Muscle layer of duodenum (tissue), 2 donors: ENCODE results near the gene SP8.
"Not testable (repeated sequence)": the region's sequence is repeated elsewhere in the genome, so short reads cannot be mapped to it uniquely, and the experiment has no call there.

Source experiments
- H3K27ac ChIP-seq: one replicate; pipeline ENCODE4 v1.7.0; 2013; ENCODE audit warnings: mild to moderate bottlenecking, low read length
- H3K27me3 ChIP-seq: one replicate; pipeline ENCODE4 v1.7.0; 2013; ENCODE audit warnings: low read depth, mild to moderate bottlenecking, control low read depth, low read length
- H3K36me3 ChIP-seq, 2 donors: one replicate each; pipeline ENCODE4 v1.7.0; 2013; ENCODE audit warnings: low read length in 2 of 2, control low read depth in 1 of 2, mild to moderate bottlenecking in 1 of 2; ENCODE audit not compliant: insufficient read depth in 2 of 2, control insufficient read depth in 1 of 2
- H3K4me1 ChIP-seq, 2 donors: one replicate each; pipeline ENCODE4 v1.7.0; 2013; ENCODE audit warnings: low read length in 2 of 2, mild to moderate bottlenecking in 2 of 2, control low read depth in 1 of 2, moderate library complexity in 1 of 2; ENCODE audit not compliant: insufficient read depth in 2 of 2, control insufficient read depth in 1 of 2
- H3K4me3 ChIP-seq, 2 donors: one replicate each; pipeline ENCODE4 v1.7.0; 2013; ENCODE audit warnings: low read length in 2 of 2, low read depth in 1 of 2, mild to moderate bottlenecking in 1 of 2
- H3K9me3 ChIP-seq, 2 donors: one replicate each; pipeline ENCODE4 v1.7.0; 2013; ENCODE audit warnings: low read length in 2 of 2, control low read depth in 1 of 2, mild to moderate bottlenecking in 1 of 2; ENCODE audit not compliant: control insufficient read depth in 1 of 2
- donor health status: healthy.

SP8 gene

DNA sequence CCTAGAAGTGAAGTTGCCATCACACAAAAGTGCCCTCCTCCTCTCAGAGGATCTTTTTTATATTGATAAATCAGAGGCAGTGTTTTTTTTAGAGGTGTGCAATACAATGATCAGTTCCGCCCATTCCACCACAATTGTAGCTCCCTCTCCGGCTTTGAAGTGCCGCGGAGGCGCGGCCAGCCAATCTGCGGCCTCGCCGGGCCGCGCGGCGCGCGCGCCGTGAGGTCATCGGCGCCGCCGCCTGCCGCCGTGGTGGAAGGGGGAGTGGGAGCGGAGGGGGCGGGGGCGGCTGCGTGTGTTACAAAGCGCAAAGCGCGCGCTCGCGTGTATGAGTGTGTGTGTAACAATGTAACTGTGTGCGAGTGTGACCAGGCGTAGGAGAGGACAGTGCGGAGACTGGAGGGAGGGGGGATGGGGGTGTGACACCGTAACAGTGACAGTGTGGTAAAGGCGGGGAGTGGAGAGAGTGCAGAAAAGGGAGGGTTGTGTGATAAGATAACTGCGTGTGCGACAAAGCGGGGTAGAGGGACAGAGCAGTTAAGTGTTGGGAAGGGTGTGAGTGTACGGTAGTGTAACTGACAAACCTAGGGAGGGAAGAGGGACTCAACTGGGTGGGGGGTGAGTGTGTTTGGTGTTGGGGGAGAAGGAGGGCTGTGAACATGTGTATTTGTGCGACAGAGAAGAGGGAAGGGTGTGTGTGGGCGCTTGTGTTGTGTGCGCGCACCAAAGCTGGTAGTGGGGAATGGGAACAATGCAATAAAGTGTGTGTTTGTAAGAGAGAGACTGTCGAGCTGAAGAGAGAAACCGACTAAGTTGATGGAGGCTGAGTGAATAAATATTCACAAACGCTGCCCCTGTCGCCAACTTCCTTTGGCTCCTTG is at the start of gene SP8:
Gene SP8 (minus strand): TSS at position 108 of the 881 bp plus-strand sequence. CDS start 88 bp downstream, at position 20.
- H3K27me3 ChIP-seq, result peaks cover 81% of the 10 kb centered on the region
- H3K27ac ChIP-seq, result no peak within 1 kb of the TSS

DNA sequence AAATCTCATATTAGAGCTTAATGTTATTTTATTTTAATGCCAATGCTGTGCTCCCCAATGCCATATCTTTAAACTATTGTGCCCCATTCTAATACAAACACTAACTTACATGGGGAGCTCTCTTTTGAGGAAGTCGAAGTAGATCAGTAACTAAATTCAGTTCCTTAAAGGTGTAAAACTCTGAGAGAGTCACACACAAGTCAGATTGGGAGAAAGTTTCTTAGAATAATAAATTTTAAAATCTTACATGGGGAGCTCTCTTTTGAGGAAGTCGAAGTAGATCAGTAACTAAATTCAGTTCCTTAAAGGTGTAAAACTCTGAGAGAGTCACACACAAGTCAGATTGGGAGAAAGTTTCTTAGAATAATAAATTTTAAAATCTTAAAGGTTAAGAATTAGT is 49.7 kb upstream of the SP8 start:
- not testable (repeated sequence) for H3K36me3 ChIP-seq, H3K27ac ChIP-seq, H3K27me3 ChIP-seq, H3K4me3 ChIP-seq, H3K4me1 ChIP-seq, H3K9me3 ChIP-seq

More for the DNA sequence above, at the start of gene SP8:
- no peaks in the 10 kb centered on the region for H3K36me3 ChIP-seq
- peaks cover 0 to 9% of the 10 kb centered on the region in 2 donors for H3K9me3 ChIP-seq
- H3K4me1 ChIP-seq, result peaks cover 0 to 43% of the 10 kb centered on the region in 2 donors
- peak within 1 kb of the TSS; percentile 27 to 51 for H3K4me3 ChIP-seq

DNA sequence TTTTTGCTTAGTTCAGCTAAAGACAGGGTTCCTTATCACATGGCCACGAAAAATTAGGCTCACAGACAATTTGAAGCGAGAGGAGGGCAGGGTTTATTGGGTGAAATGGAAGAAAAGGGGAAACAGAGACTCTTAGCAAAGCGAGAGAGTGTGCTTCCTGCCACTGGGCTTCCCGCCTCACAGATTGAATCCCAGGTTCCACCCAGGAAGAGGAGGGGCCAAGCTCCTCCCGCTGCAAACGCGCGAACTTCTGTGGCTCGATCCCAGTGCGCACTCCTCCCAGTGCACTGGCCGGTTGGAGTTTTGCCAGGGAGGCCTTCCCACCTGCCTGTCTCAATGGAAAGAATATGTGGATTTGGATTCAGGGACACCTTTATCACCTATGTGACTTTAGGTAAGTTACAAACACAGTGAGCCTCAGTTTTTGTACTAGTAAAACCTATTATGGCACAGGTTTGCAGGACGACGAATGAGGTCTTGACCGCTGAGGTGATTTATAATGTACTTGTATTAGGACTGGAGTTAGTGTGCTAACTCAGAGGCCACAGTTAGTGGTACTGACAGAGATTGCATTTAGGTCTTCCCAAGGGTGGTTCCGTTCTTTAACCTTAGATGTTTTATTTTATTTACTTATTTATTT is 48.5 kb upstream of the SP8 start:
- Histone ChIP-seq H3K36me3 (no peaks in the 10 kb centered on the region), H3K27me3 (no peaks in the 10 kb centered on the region), H3K9me3 (no peaks in the 10 kb centered on the region), H3K4me3 (no peak overlapping the region), H3K4me1 (no peaks in the 10 kb centered on the region), H3K27ac (no peak overlapping the region)

DNA sequence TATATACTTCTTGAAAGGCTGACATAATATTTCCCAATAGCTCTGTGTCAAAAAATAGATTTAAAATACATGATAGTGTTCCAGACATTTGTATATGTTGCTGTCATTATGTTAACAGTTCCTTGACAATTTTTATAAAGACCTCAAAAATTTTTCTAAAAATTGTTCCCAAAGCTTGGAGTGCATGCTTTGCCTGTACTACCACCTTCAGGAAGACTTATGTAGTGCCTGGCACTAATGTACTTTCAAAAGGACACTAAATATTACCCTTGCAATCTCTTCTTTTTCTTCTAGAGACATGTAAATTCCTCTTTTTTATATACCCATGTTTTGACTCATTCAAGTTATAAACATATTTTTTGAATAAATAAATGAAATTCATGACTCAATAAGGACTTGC is 48.0 kb upstream of the SP8 start:
- H3K27me3 ChIP-seq, result no peaks in the 10 kb centered on the region
- H3K4me1 ChIP-seq, result no peaks in the 10 kb centered on the region
- H3K27ac ChIP-seq, result no peak overlapping the region
- no peaks in the 10 kb centered on the region for H3K36me3 ChIP-seq
- H3K4me3 ChIP-seq, result no peak overlapping the region
- H3K9me3 ChIP-seq, result no peaks in the 10 kb centered on the region

DNA sequence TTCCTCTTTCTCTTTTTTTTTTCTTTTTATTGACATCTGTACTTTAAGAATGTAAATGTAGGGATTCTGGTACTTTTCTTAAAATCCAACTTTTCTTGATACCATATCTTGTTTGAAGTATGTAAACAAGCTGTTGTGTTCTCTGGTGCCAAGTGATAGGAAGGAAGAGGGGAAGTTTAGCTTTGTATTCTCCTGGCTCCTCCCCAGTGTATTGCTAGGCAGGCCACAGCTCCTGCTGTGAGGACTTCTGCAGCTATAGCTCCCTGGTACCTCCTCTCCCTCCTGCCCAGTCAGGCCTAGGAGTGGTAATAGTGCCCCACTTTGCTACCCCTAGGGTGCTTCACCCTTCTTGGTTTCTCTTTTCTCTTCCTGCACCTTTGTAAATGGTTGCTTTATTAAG is 45.3 kb upstream of the SP8 start:
- Histone ChIP-seq H3K27me3 (no peaks in the 10 kb centered on the region), H3K27ac (no peak overlapping the region), H3K4me1 (no peaks in the 10 kb centered on the region), H3K9me3 (no peaks in the 10 kb centered on the region), H3K4me3 (no peak overlapping the region), H3K36me3 (no peaks in the 10 kb centered on the region)

DNA sequence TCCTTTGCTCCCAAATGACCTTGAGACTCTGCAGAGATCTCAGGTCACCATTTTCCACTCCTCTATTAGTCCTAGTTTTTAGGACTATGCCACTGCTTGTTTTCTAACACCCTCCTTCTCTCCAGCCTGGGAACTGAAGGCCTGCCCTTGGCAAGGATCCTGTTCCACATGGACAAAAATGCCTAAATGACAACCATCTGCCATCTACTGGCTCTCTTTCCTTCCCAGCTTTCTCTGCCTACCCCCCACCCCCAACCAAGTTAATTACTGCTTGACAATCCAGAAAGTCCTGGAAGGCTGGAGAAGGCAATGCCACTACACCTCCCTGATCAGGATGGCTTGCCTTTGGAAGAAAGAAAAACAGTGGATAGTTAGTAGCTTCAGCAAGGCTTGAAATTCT is 44.8 kb upstream of the SP8 start:
- Histone ChIP-seq H3K9me3 (no peaks in the 10 kb centered on the region), H3K27me3 (no peaks in the 10 kb centered on the region), H3K36me3 (no peaks in the 10 kb centered on the region), H3K27ac (no peak overlapping the region), H3K4me3 (no peak overlapping the region), H3K4me1 (no peaks in the 10 kb centered on the region)

DNA sequence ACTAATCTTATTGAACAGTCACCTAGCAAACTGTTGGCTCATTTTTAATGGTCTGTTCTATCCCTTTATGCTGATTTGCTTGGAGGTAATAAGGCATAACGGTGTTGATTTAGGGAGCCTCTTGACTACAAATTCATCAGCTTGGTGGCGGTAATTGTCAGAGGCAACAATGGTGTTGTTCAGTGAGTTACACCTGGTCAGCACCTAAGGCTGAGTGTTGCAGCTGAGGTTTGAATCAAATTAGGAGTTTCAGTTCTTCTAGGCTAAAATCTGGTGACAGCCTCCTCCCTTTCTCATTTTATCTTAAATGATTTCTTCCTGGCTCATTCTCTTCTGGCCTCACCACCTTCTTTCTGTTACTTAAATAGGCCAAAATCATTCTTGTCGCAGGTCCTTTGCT is 42.3 kb upstream of the SP8 start:
- Histone ChIP-seq H3K9me3 (no peaks in the 10 kb centered on the region), H3K27ac (no peak overlapping the region), H3K4me3 (no peak overlapping the region), H3K36me3 (no peaks in the 10 kb centered on the region), H3K4me1 (no peaks in the 10 kb centered on the region), H3K27me3 (no peaks in the 10 kb centered on the region)

DNA sequence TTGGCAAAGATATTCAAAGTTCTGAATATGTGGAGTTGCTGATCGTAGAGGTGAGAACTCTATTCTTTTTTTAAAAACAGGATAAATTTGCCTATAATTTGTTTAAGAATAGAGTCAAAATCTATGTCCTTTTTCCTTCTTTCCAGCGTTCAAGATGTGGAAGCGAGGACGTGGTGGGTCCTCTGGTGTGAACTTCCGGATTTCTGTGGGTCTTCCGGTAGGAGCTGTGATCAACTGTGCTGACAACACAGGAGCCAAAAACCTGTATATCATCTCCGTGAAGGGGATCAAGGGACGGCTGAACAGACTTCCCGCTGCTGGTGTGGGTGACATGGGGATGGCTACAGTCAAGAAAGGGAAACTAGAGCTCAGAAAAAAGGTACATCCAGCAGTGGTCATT is 40.5 kb upstream of the SP8 start:
- Histone ChIP-seq H3K36me3 (no peaks in the 10 kb centered on the region), H3K9me3 (no peaks in the 10 kb centered on the region), H3K4me3 (no peak overlapping the region), H3K27me3 (no peaks in the 10 kb centered on the region), H3K27ac (no peak overlapping the region), H3K4me1 (no peaks in the 10 kb centered on the region)

DNA sequence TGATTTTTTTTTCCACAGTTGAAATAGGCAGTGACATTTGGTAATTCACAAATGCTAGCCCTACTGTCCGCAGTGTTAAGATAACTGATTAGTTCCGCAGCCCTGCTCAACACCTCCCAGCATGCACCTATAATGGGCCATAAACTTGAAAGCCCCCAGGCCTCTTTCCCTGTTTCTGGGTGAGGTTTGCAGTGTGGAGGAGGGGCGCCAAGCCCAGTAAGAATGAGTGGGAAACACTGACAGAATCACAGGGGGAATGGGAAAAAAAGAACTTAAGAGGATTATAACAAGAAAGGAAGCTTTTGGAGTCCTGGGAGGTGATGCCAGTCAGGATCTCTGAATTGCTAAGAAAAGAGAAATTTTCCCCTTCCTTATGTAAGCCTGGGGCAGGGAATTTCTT is 39.6 kb upstream of the SP8 start:
- Histone ChIP-seq H3K4me1 (no peaks in the 10 kb centered on the region), H3K36me3 (no peaks in the 10 kb centered on the region), H3K27me3 (no peaks in the 10 kb centered on the region), H3K27ac (no peak overlapping the region), H3K4me3 (no peak overlapping the region), H3K9me3 (no peaks in the 10 kb centered on the region)

DNA sequence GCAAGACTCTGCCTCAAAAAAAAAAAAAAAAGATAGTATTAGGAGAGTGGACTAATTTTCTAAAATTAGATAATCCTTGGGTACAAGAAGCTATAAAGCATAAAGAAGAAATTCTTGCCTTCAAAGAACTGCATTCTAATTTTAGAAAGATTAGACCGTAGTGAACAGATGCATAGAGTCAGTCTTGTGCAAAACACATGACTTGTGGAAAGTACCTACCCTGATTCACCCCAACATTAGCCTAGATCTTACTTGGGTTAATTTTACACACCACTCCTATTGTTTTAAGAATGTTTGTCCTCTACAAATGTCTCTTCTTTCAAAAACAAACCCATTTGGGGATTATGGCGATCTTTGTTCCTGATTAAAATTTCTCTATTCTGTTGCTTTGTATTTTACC is 38.9 kb upstream of the SP8 start:
- Histone ChIP-seq H3K36me3 (no peaks in the 10 kb centered on the region), H3K4me1 (no peaks in the 10 kb centered on the region), H3K27ac (no peak overlapping the region), H3K27me3 (no peaks in the 10 kb centered on the region), H3K9me3 (no peaks in the 10 kb centered on the region), H3K4me3 (no peak overlapping the region)

DNA sequence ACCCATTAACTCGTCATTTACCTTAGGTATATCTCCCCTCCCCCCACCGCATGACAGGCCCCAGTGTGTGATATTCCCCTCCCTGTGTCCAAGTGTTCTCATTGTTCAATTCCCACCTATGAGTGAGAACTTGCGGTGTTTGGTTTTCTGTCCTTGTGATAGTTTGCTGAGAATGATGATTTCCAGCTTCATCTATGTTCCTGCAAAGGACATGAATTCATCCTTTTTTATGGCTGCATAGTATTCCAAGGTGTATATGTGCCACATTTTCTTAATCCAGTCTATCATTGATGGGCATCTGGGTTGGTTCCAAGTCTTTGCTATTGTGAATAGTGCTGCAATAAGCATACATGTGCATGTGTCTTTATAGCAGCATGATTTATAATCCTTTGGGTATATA is 34.7 kb upstream of the SP8 start:
- not testable (repeated sequence) for H3K4me1 ChIP-seq, H3K27me3 ChIP-seq, H3K9me3 ChIP-seq, H3K27ac ChIP-seq, H3K36me3 ChIP-seq, H3K4me3 ChIP-seq
